ENCODE data around the gene HDAC8. TPM values are rescaled to one million over a fixed set of nuclear protein-coding genes. Genes with fewer than 3 reads are reported as not detected.
"Not testable (repeated sequence)": the region's sequence is repeated elsewhere in the genome, so short reads cannot be mapped to it uniquely, and the experiment has no call there.

HDAC8 gene
- total RNA-seq, 1 experiment from 2014 or later, result 21.4 TPM

GRCh38 chrX:72326605-72327300 is 245.9 kb downstream of the HDAC8 start:
- Histone ChIP-seq H3K79me1 (ENCODE audit: insufficient read depth, low read depth, low read length, poor library complexity, severe bottlenecking) (no peaks in the 10 kb centered on the region), H3K9me3 (ENCODE audit: control insufficient read depth, low read depth, low read length) (peaks cover 14% of the 10 kb centered on the region), H4K5ac (ENCODE audit: insufficient read length, low read depth, low read length) (no peak overlapping the region), H2BK12ac (ENCODE audit: insufficient read length, low read depth, low read length) (no peak overlapping the region), H3K27ac (ENCODE audit: insufficient read length, low read depth, low read length) (no peak overlapping the region), H3K79me2 (ENCODE audit: insufficient read depth, low read length) (no peaks in the 10 kb centered on the region), H3K23me2 (ENCODE audit: insufficient read length, low read depth, low read length, poor library complexity, severe bottlenecking) (no peaks in the 10 kb centered on the region), H2BK20ac (ENCODE audit: low read depth, low read length, poor library complexity, severe bottlenecking) (no peak overlapping the region), H2AFZ (ENCODE audit: low read length) (no peak overlapping the region), H3T11ph (ENCODE audit: low read length) (no peak overlapping the region), H2BK120ac (ENCODE audit: low read depth, low read length, poor library complexity, severe bottlenecking) (no peak overlapping the region), H3K27me3 (ENCODE audit: insufficient read depth, low read length) (no peaks in the 10 kb centered on the region), H2BK15ac (ENCODE audit: low read depth, low read length) (no peak overlapping the region), H3K9ac (ENCODE audit: extremely low read depth, insufficient read length, low read length) (no peak overlapping the region), H3K56ac (ENCODE audit: insufficient read length, low read depth, low read length) (no peak overlapping the region), H2BK5ac (ENCODE audit: insufficient read length, low read length) (no peak overlapping the region), H4K20me1 (ENCODE audit: control insufficient read depth, insufficient read depth, insufficient read length) (no peaks in the 10 kb centered on the region), H3K4ac (ENCODE audit: low read depth, low read length) (no peak overlapping the region), H3K4me1 (ENCODE audit: insufficient read depth, low read length) (0 out of 2 replicates have a peak, but pooled peaks cover 2% of the 10 kb centered on the region), H3K14ac (ENCODE audit: insufficient read depth, low read length) (no peak overlapping the region), H3K4me2 (ENCODE audit: insufficient read depth, insufficient read length, low read length) (no peak overlapping the region), H2AK5ac (ENCODE audit: insufficient read length, low read length) (no peak overlapping the region), H4K8ac (replicated peaks; ENCODE audit: insufficient read length, low read depth, low read length) (no peak overlapping the region), H3K18ac (ENCODE audit: insufficient read length, low read depth, low read length) (no peak overlapping the region), H3K23ac (ENCODE audit: insufficient read length, low read depth, low read length) (no peak overlapping the region), H4K91ac (ENCODE audit: insufficient read length, low read depth, low read length) (no peak overlapping the region)
- peaks cover 5 to 8% (median 7%) of the 10 kb centered on the region in 3 experiments; a peak in 5 of 7 replicates for H3K36me3 Mint-ChIP-seq (ENCODE audit: insufficient read depth in 1 of 3, low read depth in 3 of 3)
- no peak for TF ChIP-seq CTCF (conservative IDR thresholded peaks at IDR 0.05)
- no peak for DNase-seq
- no CpG with 5 or more reads among the region's 8 CpGs for WGBS (ENCODE audit: extremely low coverage, insufficient read length, low lambda C conversion rate)
- H3K9me3 Mint-ChIP-seq, result peaks cover 65 to 75% of the 10 kb centered on the region in 2 experiments
- no peaks in the 10 kb centered on the region; the same call in 1 of the 2 replicates for H3K27me3 Mint-ChIP-seq (ENCODE audit: low read depth)
- peaks cover 5 to 12% of the 10 kb centered on the region in 2 experiments; a peak in 3 of 4 replicates for H3K4me1 Mint-ChIP-seq
- no peak overlapping the region for H3K4me3 Mint-ChIP-seq
- no peak overlapping the region for H3K27ac Mint-ChIP-seq

GRCh38 chrX:72319651-72320050 is 253.0 kb downstream of the HDAC8 start:
- Mint-ChIP-seq H3K9me3 (peaks cover 61 to 80% of the 10 kb centered on the region in 2 experiments), H3K4me1 (peaks cover 8 to 13% of the 10 kb centered on the region in 2 experiments)
- H2BK15ac ChIP-seq (ENCODE audit: low read depth, low read length); H3K14ac ChIP-seq (ENCODE audit: insufficient read depth, low read length); H2BK12ac ChIP-seq (ENCODE audit: insufficient read length, low read depth, low read length); H3K79me2 ChIP-seq (ENCODE audit: insufficient read depth, low read length); H3K27me3 Mint-ChIP-seq (ENCODE audit: low read depth); H3K79me1 ChIP-seq (ENCODE audit: insufficient read depth, low read depth, low read length, poor library complexity, severe bottlenecking); H3K4me2 ChIP-seq (ENCODE audit: insufficient read depth, insufficient read length, low read length); DNase-seq; H3K23me2 ChIP-seq (ENCODE audit: insufficient read length, low read depth, low read length, poor library complexity, severe bottlenecking); H3K27me3 ChIP-seq (ENCODE audit: insufficient read depth, low read length); H3K4ac ChIP-seq (ENCODE audit: low read depth, low read length); H2BK20ac ChIP-seq (ENCODE audit: low read depth, low read length, poor library complexity, severe bottlenecking); H4K8ac ChIP-seq (replicated peaks; ENCODE audit: insufficient read length, low read depth, low read length); H3K36me3 Mint-ChIP-seq (ENCODE audit: insufficient read depth in 1 of 3, low read depth in 3 of 3); H4K20me1 ChIP-seq (ENCODE audit: control insufficient read depth, insufficient read depth, insufficient read length); H4K5ac ChIP-seq (ENCODE audit: insufficient read length, low read depth, low read length); H3K4me3 Mint-ChIP-seq; H3K56ac ChIP-seq (ENCODE audit: insufficient read length, low read depth, low read length); H3T11ph ChIP-seq (ENCODE audit: low read length); H2AFZ ChIP-seq (ENCODE audit: low read length); H4K91ac ChIP-seq (ENCODE audit: insufficient read length, low read depth, low read length); H3K9ac ChIP-seq (ENCODE audit: extremely low read depth, insufficient read length, low read length); H3K27ac Mint-ChIP-seq; H2BK120ac ChIP-seq (ENCODE audit: low read depth, low read length, poor library complexity, severe bottlenecking); H3K18ac ChIP-seq (ENCODE audit: insufficient read length, low read depth, low read length); H2BK5ac ChIP-seq (ENCODE audit: insufficient read length, low read length); H3K23ac ChIP-seq (ENCODE audit: insufficient read length, low read depth, low read length); H3K27ac ChIP-seq (ENCODE audit: insufficient read length, low read depth, low read length); H2AK5ac ChIP-seq (ENCODE audit: insufficient read length, low read length); H3K4me1 ChIP-seq (ENCODE audit: insufficient read depth, low read length): not testable (repeated sequence)
- H3K9me3 ChIP-seq (ENCODE audit: control insufficient read depth, low read depth, low read length), result peaks cover 17% of the 10 kb centered on the region
- WGBS (ENCODE audit: extremely low coverage, insufficient read length, low lambda C conversion rate), result no CpG with 5 or more reads among the region's 8 CpGs
